BE2C (cell line): ENCODE results near the gene ARHGEF12.

Source experiments
- DNase-seq: peaks from one replicate; pipeline ENCODE4 v3.0.0-alpha.2; 2020
- H3K27me3 ChIP-seq: fragments of 250-450 bp; sonication (Bioruptor Pico); 2 replicates; pipeline ENCODE4 v1.5.1; 2020; ENCODE audit warnings: mild to moderate bottlenecking
- H3K36me3 ChIP-seq: fragments of 250-450 bp; sonication (Bioruptor Pico); 2 replicates; pipeline ENCODE4 v1.5.1; 2020; ENCODE audit warnings: mild to moderate bottlenecking
- H3K4me1 ChIP-seq: fragments of 250-450 bp; sonication (Bioruptor Pico); 2 replicates; pipeline ENCODE4 v1.5.1; 2020
- H3K4me3 ChIP-seq: 2 replicates; pipeline ENCODE4 v1.5.1; 2011; ENCODE audit warnings: low read depth, low read length
- H3K9me3 ChIP-seq: fragments of 250-450 bp; sonication (Bioruptor Pico); 2 replicates; pipeline ENCODE4 v1.5.1; 2020
- CTCF ChIP-seq: IDR thresholded peaks from 2 replicates; pipeline ENCODE4 v1.5.1; 2012; ENCODE audit warnings: mild to moderate bottlenecking, low read depth, low read length

ARHGEF12 gene

GRCh38 chr11:120352405-120352804 is 16.2 kb downstream of the ARHGEF12 start:
- DNase-seq = no peak
- no peak overlapping the region for H3K4me3 ChIP-seq
- H3K27me3 ChIP-seq = no peaks in the 10 kb centered on the region
- no peaks in the 10 kb centered on the region for H3K9me3 ChIP-seq
- peaks cover 3% of the 10 kb centered on the region; the same call in 1 of the 2 replicates for H3K4me1 ChIP-seq
- no peak for TF ChIP-seq CTCF
- no peaks in the 10 kb centered on the region for H3K36me3 ChIP-seq

- no peaks in the 10 kb centered on the region for H3K36me3 ChIP-seq
- no peaks in the 10 kb centered on the region for H3K9me3 ChIP-seq
- H3K27me3 ChIP-seq = no peaks in the 10 kb centered on the region
- no peak for TF ChIP-seq CTCF
- H3K4me1 ChIP-seq = no peaks in the 10 kb centered on the region
- H3K4me3 ChIP-seq = no peak overlapping the region
- no peak for DNase-seq
These were observed 17.9 kb downstream of the ARHGEF12 start for GRCh38 chr11:120354068-120354467.

- DNase-seq = no peak
- no peaks in the 10 kb centered on the region for H3K4me1 ChIP-seq
- no peaks in the 10 kb centered on the region for H3K27me3 ChIP-seq
- H3K4me3 ChIP-seq = no peak overlapping the region
- H3K36me3 ChIP-seq = no peaks in the 10 kb centered on the region
- no peak for TF ChIP-seq CTCF
- H3K9me3 ChIP-seq = no peaks in the 10 kb centered on the region
These were observed 18.6 kb downstream of the ARHGEF12 start for GRCh38 chr11:120354779-120355178.

- H3K4me1 ChIP-seq = no peaks in the 10 kb centered on the region
- H3K9me3 ChIP-seq = no peaks in the 10 kb centered on the region
- TF ChIP-seq CTCF = no peak
- no peaks in the 10 kb centered on the region for H3K27me3 ChIP-seq
- H3K36me3 ChIP-seq = no peaks in the 10 kb centered on the region
- DNase-seq = no peak
- no peak overlapping the region for H3K4me3 ChIP-seq
These were observed 21.4 kb downstream of the ARHGEF12 start for GRCh38 chr11:120357620-120358019.

GRCh38 chr11:120358729-120359128 is 22.5 kb downstream of the ARHGEF12 start:
- Histone ChIP-seq H3K4me1 (no peaks in the 10 kb centered on the region), H3K36me3 (no peaks in the 10 kb centered on the region), H3K4me3 (no peak overlapping the region), H3K27me3 (no peaks in the 10 kb centered on the region), H3K9me3 (no peaks in the 10 kb centered on the region)
- no peak for DNase-seq
- no peak for TF ChIP-seq CTCF

- no peak for DNase-seq
- Histone ChIP-seq H3K27me3 (no peaks in the 10 kb centered on the region), H3K4me1 (no peaks in the 10 kb centered on the region), H3K9me3 (no peaks in the 10 kb centered on the region), H3K36me3 (no peaks in the 10 kb centered on the region), H3K4me3 (no peak overlapping the region)
- TF ChIP-seq CTCF = no peak
These were observed 27.2 kb downstream of the ARHGEF12 start for GRCh38 chr11:120363436-120363835.
